ENCODE measurements around the gene APAF1. TPM values are rescaled to one million over a fixed set of nuclear protein-coding genes. Genes with fewer than 3 reads are reported as not detected.

The APAF1 gene
- total and polyA plus RNA-seq, 8 donors = 4.4 to 93.9 (median 18.5) TPM

DNA sequence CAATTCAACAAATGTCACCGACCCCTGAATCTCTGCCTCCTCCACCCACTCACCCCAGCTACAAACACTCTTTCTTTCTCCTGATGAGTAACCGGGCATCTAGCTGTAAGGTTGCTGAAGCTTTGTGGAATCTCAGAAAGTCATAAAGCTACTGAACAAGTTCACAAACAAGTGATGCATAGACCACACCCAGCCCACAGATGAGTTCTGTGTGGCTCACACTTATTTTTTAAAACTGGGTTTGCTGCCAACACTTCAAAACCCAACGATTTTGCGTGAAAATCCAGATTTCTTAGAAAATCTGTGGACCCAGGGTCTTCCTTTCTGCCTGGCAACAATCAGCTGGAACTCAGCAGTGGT, 96.1 kb downstream of the APAF1 start:
- TF ChIP-seq POLR2A (IDR thresholded peaks at IDR 0.05) = no peak
- TF ChIP-seq CTCF (IDR thresholded peaks at IDR 0.05) = no peak
- TF ChIP-seq POLR2AphosphoS5 (IDR thresholded peaks at IDR 0.05) = no peak
- TF ChIP-seq EP300 (IDR thresholded peaks at IDR 0.05) = no peak
- Histone ChIP-seq H3K4me1 (peaks cover 0 to 21% (median 12%) of the 10 kb centered on the region in 4 donors), H3K27ac (no peak overlapping the region), H3K4me3 (no peak overlapping the region), H3K36me3 (peaks cover 0 to 3% (median 1%) of the 10 kb centered on the region in 4 donors), H3K27me3 (peaks cover 0 to 12% (median 9%) of the 10 kb centered on the region in 3 donors), H3K9me3 (no peaks in the 10 kb centered on the region)
- WGBS, 5 donors = 76 to 87% (median 81%) methylated on average over 4 of the region's 4 CpGs
- intact Hi-C loops (cut with DNase I; ENCODE audit: low total_unique reads) = no loop called here
- DNase-seq = no peak

DNA sequence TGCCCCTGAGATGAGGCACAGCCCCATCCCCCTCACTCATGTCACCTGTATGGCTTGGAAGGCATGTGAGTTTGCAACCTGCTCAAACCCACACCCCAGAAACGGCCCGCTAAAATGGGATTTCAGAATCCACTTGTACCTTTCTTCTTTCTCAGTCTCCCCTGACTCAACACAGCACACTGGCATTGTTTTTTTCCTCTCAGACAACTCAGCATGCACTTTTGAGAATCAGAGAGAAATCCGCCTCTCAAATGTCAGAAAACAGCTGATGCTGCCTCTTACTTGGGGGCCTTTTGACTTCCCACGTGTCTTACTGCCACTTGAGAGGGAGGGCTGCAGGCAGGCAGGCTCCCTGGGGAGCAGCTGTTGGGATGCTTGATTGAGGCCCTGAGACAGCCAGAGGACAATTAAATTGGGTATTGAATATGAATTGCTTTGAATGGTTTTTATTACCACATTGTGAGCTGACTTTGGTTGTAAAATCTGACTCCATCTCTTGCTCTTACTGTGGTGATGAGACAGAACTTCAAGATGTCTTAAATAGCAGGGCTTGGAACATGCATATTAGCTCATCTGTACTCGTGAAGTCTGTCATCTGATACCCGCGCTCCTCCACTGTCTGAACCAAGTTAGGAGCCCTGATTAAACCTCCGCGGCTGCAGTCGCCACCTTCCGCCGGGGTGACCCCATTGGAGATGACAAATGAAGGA, 96.6 kb downstream of the APAF1 start:
- intact Hi-C loops (cut with DNase I; ENCODE audit: low total_unique reads) = no loop called here
- DNase-seq = no peak
- TF ChIP-seq CTCF (IDR thresholded peaks at IDR 0.05) = no peak
- TF ChIP-seq POLR2AphosphoS5 (IDR thresholded peaks at IDR 0.05) = no peak
- TF ChIP-seq EP300 (IDR thresholded peaks at IDR 0.05) = no peak
- TF ChIP-seq POLR2A (IDR thresholded peaks at IDR 0.05) = no peak
- H3K27ac ChIP-seq = no peak overlapping the region
- peaks cover 0 to 18% (median 11%) of the 10 kb centered on the region in 3 donors for H3K27me3 ChIP-seq
- no peaks in the 10 kb centered on the region for H3K9me3 ChIP-seq
- H3K4me3 ChIP-seq = no peak overlapping the region
- 62 to 67% (median 65%) methylated on average over 12 of the region's 12 CpGs for WGBS, 5 donors
- peaks cover 0 to 18% (median 12%) of the 10 kb centered on the region in 4 donors for H3K4me1 ChIP-seq
- H3K36me3 ChIP-seq = no peaks in the 10 kb centered on the region

DNA sequence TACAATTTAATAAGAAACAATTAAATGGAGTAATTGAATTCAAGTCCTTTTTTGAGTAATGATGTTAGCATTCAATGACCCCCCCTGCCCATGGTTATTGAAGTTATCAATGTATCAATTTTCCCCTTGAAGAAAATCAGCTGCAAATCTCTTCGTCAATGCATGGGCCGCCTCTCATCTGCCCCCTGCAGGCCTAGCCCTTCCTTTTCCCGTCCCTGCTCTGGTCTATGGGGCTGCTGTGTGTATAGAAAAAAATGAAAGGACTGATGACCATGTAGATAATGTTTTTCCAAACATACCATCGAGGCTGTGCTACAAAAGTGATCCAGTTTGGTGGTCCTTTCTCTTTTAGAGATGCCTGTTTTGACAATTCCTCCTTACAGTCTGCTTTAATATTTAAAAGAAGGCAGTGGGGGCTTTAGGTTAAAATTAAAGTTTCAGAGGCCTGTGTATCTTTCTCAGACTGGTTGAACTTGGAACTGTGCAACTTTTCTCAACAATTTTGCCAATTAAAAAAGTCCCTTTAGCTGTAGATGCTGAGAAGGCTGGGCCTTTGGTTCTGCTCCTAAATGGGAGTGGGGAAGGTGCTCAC, 98.4 kb downstream of the APAF1 start:
- Histone ChIP-seq H3K36me3 (no peaks in the 10 kb centered on the region), H3K27me3 (peaks cover 0 to 19% (median 11%) of the 10 kb centered on the region in 3 donors), H3K4me3 (no peak overlapping the region), H3K27ac (no peak overlapping the region), H3K4me1 (peaks cover 0 to 10% (median 9%) of the 10 kb centered on the region in 4 donors), H3K9me3 (no peaks in the 10 kb centered on the region)
- intact Hi-C loops (cut with DNase I; ENCODE audit: low total_unique reads) = no loop called here
- DNase-seq = peak in 1 of 2 donors; percentile 49
- WGBS, 5 donors = 17 to 36% (median 23%) methylated on average over 4 of the region's 4 CpGs
- TF ChIP-seq CTCF (IDR thresholded peaks at IDR 0.05) (peak in 1 of 7 experiments; percentile 8), EP300 (IDR thresholded peaks at IDR 0.05) (no peak)

DNA sequence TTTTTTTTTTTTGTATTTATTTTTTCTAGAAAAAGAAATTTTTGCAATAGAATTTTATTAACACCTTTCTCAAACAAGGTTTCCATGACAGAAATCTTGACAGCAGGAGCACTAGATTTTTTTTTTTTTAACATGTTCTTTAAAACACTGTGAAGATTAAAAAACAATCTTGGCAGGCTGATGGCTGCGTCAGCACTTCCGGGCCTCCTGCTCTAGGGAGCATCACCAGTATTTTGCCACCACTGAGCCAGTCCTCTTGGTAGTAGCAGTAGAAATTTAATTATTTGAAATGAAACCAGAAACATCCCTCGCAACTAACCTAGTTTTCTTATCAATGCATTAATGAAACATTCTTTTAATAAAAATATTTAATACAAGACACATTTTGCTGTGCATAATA, 99.6 kb downstream of the APAF1 start:
- no peak overlapping the region for H3K4me3 ChIP-seq
- H3K9me3 ChIP-seq = no peaks in the 10 kb centered on the region
- peaks cover 0 to 19% (median 11%) of the 10 kb centered on the region in 3 donors for H3K27me3 ChIP-seq
- TF ChIP-seq CTCF (IDR thresholded peaks at IDR 0.05) = no peak
- TF ChIP-seq POLR2A (IDR thresholded peaks at IDR 0.05) = no peak
- no peak for TF ChIP-seq POLR2AphosphoS5 (IDR thresholded peaks at IDR 0.05)
- TF ChIP-seq EP300 (IDR thresholded peaks at IDR 0.05) = no peak
- intact Hi-C loops (cut with DNase I; ENCODE audit: low total_unique reads) = no loop called here
- WGBS, 5 donors = 88 to 92% (median 91%) methylated on average over 3 of the region's 3 CpGs
- H3K4me1 ChIP-seq = peaks cover 0 to 10% (median 9%) of the 10 kb centered on the region in 4 donors
- no peak for DNase-seq
- no peak overlapping the region for H3K27ac ChIP-seq
- no peaks in the 10 kb centered on the region for H3K36me3 ChIP-seq
